A549 (cell line): ENCODE measurements around the gene HSF2BP. TPM values are rescaled to one million over a fixed set of nuclear protein-coding genes. Genes with fewer than 3 reads are reported as not detected.

Experiments
- ATAC-seq, 2 experiments: fragments of 200-7000 bp in 1 of 2; fragments of >200 bp in 1 of 2; cut with Nextera tagmentation in 1 of 2; cut with Tn5 transposase in 1 of 2; 3 replicates each; pipeline versions ENCODE4 v1.8.0 to v1.9.1; 2018 to 2020; ENCODE audit warnings: mild to moderate bottlenecking in 1 of 2, moderate library complexity in 1 of 2
- CTCF ChIA-PET: fragments of 300-600 bp; sonication (Branson Sonifier 250); formaldehyde crosslinking; extraction: SDS; loops from one replicate; lab custom pipeline; 2021; ENCODE audit warnings: antibody characterized with exemption, inconsistent platforms; lab: Yijun Ruan, JAX
- POLR2A ChIA-PET: fragments of 350-600 bp; formaldehyde crosslinking; extraction: SDS; loops from one replicate; lab custom pipeline; 2021; ENCODE audit warnings: antibody characterized with exemption, inconsistent platforms; lab: Yijun Ruan, JAX
- DNase-seq, 2 experiments: peaks; one replicate each; pipeline versions ENCODE4 v3.0.0 to v3.0.0-alpha.2; 2011 to 2016; ENCODE audit warnings: low read depth in 1 of 2, low spot score in 1 of 2
- FAIRE-seq: peaks from 2 replicates; lab custom pipeline; 2011; peaks lifted over from hg19 to GRCh38; lab: Jason Lieb, UNC
- H3K27ac ChIP-seq, 2 experiments: fragments of >200 bp; sonication (Bioruptor Twin); formaldehyde crosslinking; 3 replicates each; pipeline ENCODE4 v1.5.1; 2016 to 2017
- H3K4me1 ChIP-seq: fragments of >200 bp; sonication (Bioruptor Twin); formaldehyde crosslinking; 3 replicates; pipeline ENCODE4 v1.6.1; 2016
- H3K4me2 ChIP-seq: fragments of >200 bp; sonication (Bioruptor Twin); formaldehyde crosslinking; 3 replicates; pipeline ENCODE4 v1.6.1; 2016
- H3K4me3 ChIP-seq: fragments of >200 bp; sonication (Bioruptor Twin); formaldehyde crosslinking; 3 replicates; pipeline ENCODE4 v1.5.1; 2016
- H3K9me3 ChIP-seq: fragments of >200 bp; sonication (Bioruptor Twin); formaldehyde crosslinking; 3 replicates; pipeline ENCODE4 v1.6.1; 2016
- CBX2 ChIP-seq: fragments of 200-600 bp; sonication (generic); IDR thresholded peaks from 2 replicates; pipeline ENCODE4 v1.6.1; 2016; ENCODE audit warnings: low read depth, mild to moderate bottlenecking, borderline replicate concordance
- CHD4 ChIP-seq: fragments of 200-600 bp; sonication (generic); IDR thresholded peaks from 2 replicates; pipeline ENCODE4 v1.6.1; 2016; ENCODE audit warnings: antibody characterized with exemption, mild to moderate bottlenecking, borderline replicate concordance
- EHF ChIP-seq: fragments of 250-450 bp; sonication (Bioruptor Pico); IDR thresholded peaks from 2 replicates; pipeline ENCODE4 v1.5.0; 2020; ENCODE audit warnings: mild to moderate bottlenecking
- GATA3 ChIP-seq: IDR thresholded peaks from 2 replicates; pipeline ENCODE4 v1.6.1; 2012; ENCODE audit warnings: borderline replicate concordance
- HEYL ChIP-seq: fragments of 250-450 bp; sonication (Bioruptor Pico); IDR thresholded peaks from 2 replicates; pipeline ENCODE4 v1.8.0; 2021; ENCODE audit warnings: mild to moderate bottlenecking, moderate library complexity
- HOXA7 ChIP-seq: fragments of 250-450 bp; sonication (Bioruptor Pico); IDR thresholded peaks from 2 replicates; pipeline ENCODE4 v1.5.0; 2020; ENCODE audit warnings: mild to moderate bottlenecking, moderate library complexity
- KDM1A ChIP-seq: fragments of 200-600 bp; sonication (generic); IDR thresholded peaks from 2 replicates; pipeline ENCODE4 v1.6.1; 2016; ENCODE audit warnings: low read depth, mild to moderate bottlenecking
- MYC ChIP-seq: IDR thresholded peaks from 2 replicates; pipeline ENCODE4 v1.6.1; 2012; ENCODE audit warnings: mild to moderate bottlenecking, inconsistent platforms, low read length, improper control_type of control experiment, borderline replicate concordance
- NFE2L2 ChIP-seq: fragments of 150-350 bp; conservative IDR thresholded peaks from 2 replicates; pipeline ENCODE4 v1.6.1; 2014; ENCODE audit warnings: low read length
- NPAS2 ChIP-seq: fragments of 250-450 bp; sonication (Bioruptor Pico); IDR thresholded peaks from 2 replicates; pipeline ENCODE4 v1.8.0; 2022; ENCODE audit warnings: mild to moderate bottlenecking, moderate library complexity, borderline replicate concordance
- PHF8 ChIP-seq: fragments of 200-600 bp; sonication (generic); IDR thresholded peaks from 2 replicates; pipeline ENCODE4 v1.6.1; 2016; ENCODE audit warnings: low read depth, mild to moderate bottlenecking, antibody characterized with exemption, moderate library complexity, borderline replicate concordance
- RAD21 ChIP-seq, 2 experiments: fragments of >200 bp in 1 of 2; sonication (Bioruptor Twin) in 1 of 2; formaldehyde crosslinking in 1 of 2; IDR thresholded peaks in 1 of 2; conservative IDR thresholded peaks in 1 of 2; 2 replicates in 1 of 2; 3 replicates in 1 of 2; pipeline ENCODE4 v1.6.1; 2012 to 2018; ENCODE audit warnings: inconsistent platforms in 1 of 2
- RARB ChIP-seq: fragments of 250-450 bp; sonication (Bioruptor Pico); IDR thresholded peaks from 2 replicates; pipeline ENCODE4 v1.8.0; 2021; ENCODE audit warnings: mild to moderate bottlenecking, moderate library complexity
- TP53 ChIP-seq: fragments of 250-450 bp; sonication (Bioruptor Pico); IDR thresholded peaks from 2 replicates; pipeline ENCODE4 v1.5.0; 2021; ENCODE audit warnings: mild to moderate bottlenecking, moderate library complexity
- ZFP36 ChIP-seq: fragments of 450-650 bp; IDR thresholded peaks from 2 replicates; pipeline ENCODE4 v1.6.1; 2014; ENCODE audit warnings: borderline replicate concordance; ENCODE audit not compliant: partially characterized antibody
- ZNF302 ChIP-seq: fragments of 250-450 bp; sonication (Bioruptor Pico); IDR thresholded peaks from 2 replicates; pipeline ENCODE4 v1.9.0; 2021; ENCODE audit warnings: inconsistent platforms, mild to moderate bottlenecking, moderate library complexity
- ZSCAN20 ChIP-seq: fragments of 250-450 bp; sonication (Bioruptor Pico); IDR thresholded peaks from 2 replicates; pipeline ENCODE4 v1.8.0; 2022; ENCODE audit warnings: mild to moderate bottlenecking, moderate library complexity
- WGBS: methylation state at CpG from one replicate; pipeline ENCODE4 v1.1.6; 2017; ENCODE audit errors: missing lambda C conversion rate; 5-methylcytosine and 5-hydroxymethylcytosine counted together
- polyA plus RNA-seq, 4 experiments: library from polyadenylated mRNA; depleted of rRNA in 3 of 4; stranded (reverse); fragments of >200 nt; fragmentation: RNase III in 1 of 4; extraction: RNeasy Plus Mini Kit Qiagen cat#74134 plus additional on column Dnase treatment in 1 of 4; gene quantifications; 2 replicates in 3 of 4; 3 replicates in 1 of 4; pipeline ENCODE4 v1.2.3, GENCODE V29; 2011 to 2017
- TF ChIP-seq, protein P1 (sequence below): fragments of 150-350 bp; IDR thresholded peaks from 2 replicates; pipeline ENCODE4 v1.6.1; 2014; ENCODE audit warnings: low read depth, mild to moderate bottlenecking, low read length
- TF ChIP-seq, protein P2 (sequence below): IDR thresholded peaks from 2 replicates; pipeline ENCODE4 v1.6.1; 2012
- TF ChIP-seq, protein P3 (sequence below): fragments of 450-650 bp; IDR thresholded peaks from 2 replicates; pipeline ENCODE4 v1.6.1; 2014; ENCODE audit warnings: antibody characterized with exemption
- TF ChIP-seq, protein P4 (sequence below): fragments of >200 bp; sonication (Bioruptor Twin); formaldehyde crosslinking; IDR thresholded peaks from 3 replicates; pipeline ENCODE4 v1.5.1; 2016

HSF2BP gene
- polyA plus RNA-seq, 2 of the 4 experiments (the other 2 are of a cell fraction): 1.7 to 3.1 TPM

DNA sequence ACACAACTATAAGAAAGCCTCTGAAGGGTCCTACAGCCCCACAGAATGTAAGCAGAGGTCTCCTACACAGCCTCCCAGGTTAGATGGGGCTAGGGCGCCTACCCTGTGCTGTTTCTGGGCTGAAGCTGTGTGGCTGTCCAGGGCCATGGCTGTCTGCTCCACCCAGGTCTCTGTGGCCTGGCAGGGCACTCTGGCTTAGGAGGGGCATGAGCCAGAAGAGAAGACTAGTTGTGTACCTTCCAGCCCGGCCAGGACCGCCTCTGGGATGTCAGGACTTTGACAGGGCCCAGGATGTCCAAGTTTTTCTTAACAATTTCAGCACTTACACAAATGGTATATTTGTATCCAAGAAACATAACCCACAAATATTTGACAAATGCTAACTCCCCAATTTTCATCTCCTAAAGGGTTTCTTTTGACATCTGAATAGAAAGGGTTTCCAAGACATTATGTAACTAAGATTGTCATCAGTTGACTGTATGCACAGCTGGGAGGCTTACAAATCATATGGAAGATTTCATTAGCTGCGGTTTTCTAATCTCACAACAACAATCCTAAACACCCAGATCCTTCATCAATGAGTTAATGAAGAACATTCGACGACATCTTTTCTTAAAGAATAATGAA is 80.5 kb downstream of the HSF2BP start (continued):
- TF ChIP-seq, protein P1, sequence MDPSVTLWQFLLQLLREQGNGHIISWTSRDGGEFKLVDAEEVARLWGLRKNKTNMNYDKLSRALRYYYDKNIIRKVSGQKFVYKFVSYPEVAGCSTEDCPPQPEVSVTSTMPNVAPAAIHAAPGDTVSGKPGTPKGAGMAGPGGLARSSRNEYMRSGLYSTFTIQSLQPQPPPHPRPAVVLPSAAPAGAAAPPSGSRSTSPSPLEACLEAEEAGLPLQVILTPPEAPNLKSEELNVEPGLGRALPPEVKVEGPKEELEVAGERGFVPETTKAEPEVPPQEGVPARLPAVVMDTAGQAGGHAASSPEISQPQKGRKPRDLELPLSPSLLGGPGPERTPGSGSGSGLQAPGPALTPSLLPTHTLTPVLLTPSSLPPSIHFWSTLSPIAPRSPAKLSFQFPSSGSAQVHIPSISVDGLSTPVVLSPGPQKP: no peak
- TF ChIP-seq, protein P2, sequence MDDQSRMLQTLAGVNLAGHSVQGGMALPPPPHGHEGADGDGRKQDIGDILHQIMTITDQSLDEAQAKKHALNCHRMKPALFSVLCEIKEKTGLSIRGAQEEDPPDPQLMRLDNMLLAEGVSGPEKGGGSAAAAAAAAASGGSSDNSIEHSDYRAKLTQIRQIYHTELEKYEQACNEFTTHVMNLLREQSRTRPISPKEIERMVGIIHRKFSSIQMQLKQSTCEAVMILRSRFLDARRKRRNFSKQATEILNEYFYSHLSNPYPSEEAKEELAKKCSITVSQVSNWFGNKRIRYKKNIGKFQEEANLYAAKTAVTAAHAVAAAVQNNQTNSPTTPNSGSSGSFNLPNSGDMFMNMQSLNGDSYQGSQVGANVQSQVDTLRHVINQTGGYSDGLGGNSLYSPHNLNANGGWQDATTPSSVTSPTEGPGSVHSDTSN: no peak
- TF ChIP-seq EHF (CRISPR knock-in tag) (no peak), KDM1A (no peak), PHF8 (no peak), MYC (no peak)

DNA sequence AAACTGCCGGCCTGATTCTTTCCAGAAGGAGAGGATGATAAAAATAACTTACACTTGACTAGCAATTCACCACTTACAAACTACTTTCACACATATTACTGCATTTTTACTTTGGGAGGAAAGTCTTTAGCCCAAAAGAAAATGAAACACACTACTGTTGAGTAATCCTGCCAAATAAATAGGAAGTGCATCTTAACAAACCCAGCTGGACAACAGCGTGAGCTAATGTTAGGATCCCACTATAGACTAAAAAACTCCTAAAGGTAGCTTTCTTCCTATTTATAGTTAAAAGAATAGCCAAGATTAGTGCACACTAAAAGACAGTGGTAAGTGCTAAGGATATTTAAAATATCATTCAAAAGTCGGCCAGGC is 83.8 kb downstream of the HSF2BP start:
- WGBS: 93% methylated on average over 3 of the region's 3 CpGs
- H3K4me2 ChIP-seq: no peak overlapping the region
- H3K27ac ChIP-seq: peak overlapping the region in 1 of 2 experiments; percentile 61; a peak in 2 of 6 replicates
- ChIA-PET CTCF (interaction anchor here (1.0 to 1.5 kb wide), 3 partner anchors 71 to 378 kb away, joined by 3 read pairs; no protein-coding TSS in a partner anchor), POLR2A (no interaction called here)
- no peak overlapping the region for H3K4me3 ChIP-seq
- DNase-seq: no peak
- ATAC-seq: no peak
- TF ChIP-seq NPAS2 (no peak), CBX2 (no peak), RARB (CRISPR knock-in tag) (no peak), ZSCAN20 (CRISPR knock-in tag) (no peak), HEYL (no peak), CHD4 (no peak), GATA3 (no peak), NFE2L2 (no peak), HOXA7 (no peak), RAD21 (conservative IDR thresholded peaks at IDR 0.05 in 1 of 2, IDR thresholded peaks at IDR 0.05 in 1 of 2) (no peak), ZFP36 (no peak), ZNF302 (no peak), TP53 (no peak)
- TF ChIP-seq, protein P3, sequence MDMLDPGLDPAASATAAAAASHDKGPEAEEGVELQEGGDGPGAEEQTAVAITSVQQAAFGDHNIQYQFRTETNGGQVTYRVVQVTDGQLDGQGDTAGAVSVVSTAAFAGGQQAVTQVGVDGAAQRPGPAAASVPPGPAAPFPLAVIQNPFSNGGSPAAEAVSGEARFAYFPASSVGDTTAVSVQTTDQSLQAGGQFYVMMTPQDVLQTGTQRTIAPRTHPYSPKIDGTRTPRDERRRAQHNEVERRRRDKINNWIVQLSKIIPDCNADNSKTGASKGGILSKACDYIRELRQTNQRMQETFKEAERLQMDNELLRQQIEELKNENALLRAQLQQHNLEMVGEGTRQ: no peak
- TF ChIP-seq, protein P4, sequence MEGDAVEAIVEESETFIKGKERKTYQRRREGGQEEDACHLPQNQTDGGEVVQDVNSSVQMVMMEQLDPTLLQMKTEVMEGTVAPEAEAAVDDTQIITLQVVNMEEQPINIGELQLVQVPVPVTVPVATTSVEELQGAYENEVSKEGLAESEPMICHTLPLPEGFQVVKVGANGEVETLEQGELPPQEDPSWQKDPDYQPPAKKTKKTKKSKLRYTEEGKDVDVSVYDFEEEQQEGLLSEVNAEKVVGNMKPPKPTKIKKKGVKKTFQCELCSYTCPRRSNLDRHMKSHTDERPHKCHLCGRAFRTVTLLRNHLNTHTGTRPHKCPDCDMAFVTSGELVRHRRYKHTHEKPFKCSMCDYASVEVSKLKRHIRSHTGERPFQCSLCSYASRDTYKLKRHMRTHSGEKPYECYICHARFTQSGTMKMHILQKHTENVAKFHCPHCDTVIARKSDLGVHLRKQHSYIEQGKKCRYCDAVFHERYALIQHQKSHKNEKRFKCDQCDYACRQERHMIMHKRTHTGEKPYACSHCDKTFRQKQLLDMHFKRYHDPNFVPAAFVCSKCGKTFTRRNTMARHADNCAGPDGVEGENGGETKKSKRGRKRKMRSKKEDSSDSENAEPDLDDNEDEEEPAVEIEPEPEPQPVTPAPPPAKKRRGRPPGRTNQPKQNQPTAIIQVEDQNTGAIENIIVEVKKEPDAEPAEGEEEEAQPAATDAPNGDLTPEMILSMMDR: no peak
- no peak for FAIRE-seq
- no peaks in the 10 kb centered on the region for H3K4me1 ChIP-seq
- H3K9me3 ChIP-seq: no peaks in the 10 kb centered on the region
